Right lobe of liver (tissue), 4 donors: ENCODE data around the gene LSM3.

Experiments
- CTCF ChIP-seq, 4 donors: fragments of 200-600 bp in 3 of 4; fragments of 450-650 bp in 1 of 4; IDR thresholded peaks; one replicate each; pipeline versions ENCODE4 v1.5.1 to v1.8.0; 2016 to 2022; ENCODE audit warnings: antibody characterized with exemption in 4 of 4, mild to moderate bottlenecking in 2 of 4
- POLR2A ChIP-seq: fragments of 450-650 bp; IDR thresholded peaks from one replicate; pipeline ENCODE4 v1.6.1; 2017; ENCODE audit warnings: antibody characterized with exemption, mild to moderate bottlenecking
- donor health status: DM: no; HTN: no; CAD: no.
- donor health status: DM: no; HTN: no; CAD: no.
- donor health status: DM: no; HTN: yes; CAD: no.

GRCh38 chr3:14245248-14245639 is 66.6 kb downstream of the LSM3 start:
- no peak for TF ChIP-seq CTCF (IDR thresholded peaks at IDR 0.05)
- TF ChIP-seq POLR2A = no peak
